GM12801 (cell line): ENCODE results near the gene PEX16.

Experiments used
- CTCF ChIP-seq: IDR thresholded peaks from one replicate; pipeline ENCODE4 v1.5.1; 2011; ENCODE audit warnings: control low read depth; ENCODE audit not compliant: insufficient read length; ENCODE audit errors: extremely low read depth

The PEX16 gene

GRCh38 chr11:45921561-45922424, 4.1 kb upstream of the PEX16 start:
- TF ChIP-seq CTCF: no peak

GRCh38 chr11:45920531-45921477, 3.1 kb upstream of the PEX16 start:
- TF ChIP-seq CTCF: no peak

GRCh38 chr11:45919806-45920530, 2.3 kb upstream of the PEX16 start:
- no peak for TF ChIP-seq CTCF

- TF ChIP-seq CTCF: no peak
These were observed 1.4 kb upstream of the PEX16 start for GRCh38 chr11:45918962-45919675.

- no peak for TF ChIP-seq CTCF
These were observed 759 bp upstream of the PEX16 start for GRCh38 chr11:45918331-45918941.

- no peak for TF ChIP-seq CTCF
These were observed 423 bp downstream of the PEX16 start for GRCh38 chr11:45917286-45917622.
